NCI-H146 treated with DMSO at 0.1 percent for 48 hours (cell line): ENCODE data around the gene CD83.

Experiments used
- DNase-seq: peaks from one replicate; lab custom pipeline; 2025; ENCODE audit not compliant: unreplicated experiment; lab: John Stamatoyannopoulos, UW

The CD83 gene

GRCh38 chr6:14123386-14124111 lies 6.0 kb downstream of the CD83 start:
- no peak for DNase-seq

DNA sequence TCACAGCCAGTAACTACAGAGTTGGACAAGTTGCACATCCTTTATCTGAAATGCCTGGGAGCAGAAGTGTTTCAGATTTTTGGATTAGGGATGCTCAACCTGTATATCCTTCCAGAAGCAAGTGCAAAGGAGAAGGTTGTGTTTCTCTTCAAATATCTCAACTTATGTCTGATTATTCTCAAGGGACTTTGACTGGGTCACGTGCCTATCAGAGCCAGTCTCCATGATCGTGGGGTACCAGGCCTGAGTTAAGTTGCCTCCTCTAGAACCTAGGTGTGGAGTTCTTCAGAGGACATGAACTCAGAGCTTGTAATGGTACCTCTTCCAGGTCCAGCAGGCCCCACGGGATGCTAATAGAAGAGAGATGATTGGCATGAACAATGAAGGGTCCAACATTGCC lies 7.8 kb downstream of the CD83 start:
- no peak for DNase-seq

- DNase-seq = no peak
These were observed 8.6 kb downstream of the CD83 start for GRCh38 chr6:14126191-14126590.

GRCh38 chr6:14127611-14128010 lies 10.0 kb downstream of the CD83 start:
- DNase-seq = no peak

DNA sequence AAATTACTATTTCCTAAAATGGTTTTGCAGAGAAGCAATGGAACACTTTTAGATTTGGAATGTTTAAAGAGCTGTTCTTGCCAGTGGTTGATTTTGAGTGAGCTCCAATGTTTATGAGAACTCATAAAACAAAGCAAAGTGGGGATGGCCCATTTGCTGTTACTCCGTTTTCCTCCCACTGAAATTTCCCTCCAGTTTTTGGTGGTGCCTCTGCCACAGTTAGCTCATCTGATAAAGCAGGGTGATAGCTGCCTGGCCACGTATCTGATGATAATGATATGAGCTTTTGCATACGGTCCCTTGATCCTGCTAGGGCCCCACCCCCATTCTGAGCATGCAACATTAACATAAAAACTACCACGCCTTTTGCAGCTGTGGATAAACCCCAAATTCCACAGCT lies 10.4 kb downstream of the CD83 start:
- no peak for DNase-seq

DNA sequence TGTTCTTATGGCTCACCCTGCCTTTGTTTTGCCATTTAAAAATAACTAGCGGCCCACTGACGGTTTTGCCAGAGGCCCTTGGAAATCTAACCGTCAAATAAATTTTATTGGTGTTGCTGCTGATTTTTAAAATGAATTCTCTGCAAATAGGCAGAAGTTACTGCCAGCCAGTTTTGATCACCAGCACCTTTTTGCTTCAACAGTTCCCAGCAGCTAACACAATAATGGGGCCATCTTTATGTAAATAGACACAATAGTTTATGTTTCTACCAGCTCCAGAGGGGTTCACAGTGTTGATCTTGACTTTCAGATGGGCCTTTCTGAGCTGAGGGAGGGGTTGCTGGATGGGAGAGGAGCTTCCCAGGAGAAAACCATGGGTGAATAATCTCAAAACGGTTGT lies 11.2 kb downstream of the CD83 start:
- no peak for DNase-seq

DNA sequence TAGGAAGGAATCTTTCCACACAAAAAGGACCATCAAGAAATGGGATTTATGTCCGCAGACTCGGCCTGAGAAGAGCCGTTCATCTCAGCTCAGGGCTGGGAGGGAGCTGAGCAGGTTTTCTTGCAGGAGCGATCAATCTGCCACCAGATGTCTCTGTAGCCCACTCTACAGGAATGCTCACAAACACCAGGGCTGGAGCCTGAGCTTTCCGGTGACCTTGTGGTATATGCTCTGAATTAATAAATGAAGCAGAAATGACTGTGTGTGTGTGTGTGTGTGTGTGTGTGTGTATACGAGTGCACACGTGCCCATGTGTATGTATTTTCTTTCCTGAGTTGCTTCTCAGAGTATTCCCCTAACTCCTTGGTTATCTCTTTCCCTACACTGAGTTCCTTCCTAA lies 12.0 kb downstream of the CD83 start:
- DNase-seq = peak; percentile 15

DNA sequence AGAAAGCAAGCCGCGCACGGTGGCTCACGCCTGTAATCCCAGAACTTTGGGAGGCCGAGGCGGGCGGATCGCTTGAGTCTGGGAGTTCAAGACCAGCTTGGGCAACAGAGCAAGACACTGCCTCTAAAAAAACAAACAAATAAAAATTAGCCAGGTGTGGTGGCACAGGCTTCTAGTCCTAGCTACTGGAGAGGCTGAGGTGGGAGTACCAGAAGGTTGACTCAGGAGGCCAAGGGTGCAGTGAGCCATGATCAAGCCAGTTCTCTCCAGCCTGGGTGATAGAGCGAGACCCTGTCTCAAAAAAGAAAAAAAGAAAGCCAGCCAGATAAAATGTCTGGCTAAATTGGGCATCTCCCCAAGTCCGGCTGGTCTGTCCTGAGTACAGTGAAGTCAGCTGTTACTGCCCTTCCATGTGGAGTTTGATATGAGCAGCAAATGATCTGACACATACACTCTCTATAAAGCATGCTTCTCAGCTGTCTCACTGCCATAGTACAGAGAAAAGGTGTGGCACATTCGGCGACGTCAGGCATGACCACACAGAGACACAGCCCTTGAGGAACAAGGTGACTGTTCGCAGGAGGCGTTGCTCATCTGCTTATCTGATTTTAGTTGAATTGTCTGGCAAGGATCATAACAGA lies 13.0 kb downstream of the CD83 start:
- no peak for DNase-seq

- DNase-seq = no peak
These were observed 14.0 kb downstream of the CD83 start for GRCh38 chr6:14131579-14131978.

- DNase-seq = no peak
These were observed 14.8 kb downstream of the CD83 start for GRCh38 chr6:14132244-14132920.

DNA sequence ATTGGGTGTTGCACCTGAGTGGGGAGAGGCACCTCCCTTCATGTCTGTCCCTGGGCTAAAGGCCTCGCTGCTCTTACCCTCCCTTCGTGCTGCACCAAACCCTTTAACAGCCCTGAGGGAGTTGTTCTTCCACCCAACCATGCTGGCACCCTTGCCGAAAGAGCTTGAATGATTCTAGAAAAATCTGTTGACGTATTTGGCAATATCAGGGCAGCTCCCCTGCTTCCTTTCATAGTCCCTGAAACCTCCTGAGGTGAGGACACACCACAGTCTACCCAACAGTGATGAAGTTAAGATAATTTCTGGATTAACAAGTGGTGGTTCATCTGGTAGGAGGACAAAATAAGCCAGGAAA lies 15.3 kb downstream of the CD83 start:
- DNase-seq = no peak

GRCh38 chr6:14134211-14134910 lies 16.8 kb downstream of the CD83 start:
- no peak for DNase-seq

DNA sequence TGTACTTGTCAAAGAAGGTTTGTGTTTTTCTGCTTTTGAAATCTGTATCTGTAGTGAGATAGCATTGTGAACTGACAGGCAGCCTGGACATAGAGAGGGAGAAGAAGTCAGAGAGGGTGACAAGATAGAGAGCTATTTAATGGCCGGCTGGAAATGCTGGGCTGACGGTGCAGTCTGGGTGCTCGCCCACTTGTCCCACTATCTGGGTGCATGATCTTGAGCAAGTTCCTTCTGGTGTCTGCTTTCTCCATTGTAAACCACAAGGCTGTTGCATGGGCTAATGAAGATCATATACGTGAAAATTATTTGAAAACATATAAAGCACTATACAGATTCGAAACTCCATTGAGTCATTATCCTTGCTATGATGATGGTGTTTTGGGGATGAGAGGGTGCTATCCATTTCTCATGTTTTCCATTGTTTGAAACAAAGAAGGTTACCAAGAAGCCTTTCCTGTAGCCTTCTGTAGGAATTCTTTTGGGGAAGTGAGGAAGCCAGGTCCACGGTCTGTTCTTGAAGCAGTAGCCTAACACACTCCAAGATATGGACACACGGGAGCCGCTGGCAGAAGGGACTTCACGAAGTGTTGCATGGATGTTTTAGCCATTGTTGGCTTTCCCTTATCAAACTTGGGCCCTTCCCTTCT lies 18.4 kb downstream of the CD83 start:
- DNase-seq = no peak

DNA sequence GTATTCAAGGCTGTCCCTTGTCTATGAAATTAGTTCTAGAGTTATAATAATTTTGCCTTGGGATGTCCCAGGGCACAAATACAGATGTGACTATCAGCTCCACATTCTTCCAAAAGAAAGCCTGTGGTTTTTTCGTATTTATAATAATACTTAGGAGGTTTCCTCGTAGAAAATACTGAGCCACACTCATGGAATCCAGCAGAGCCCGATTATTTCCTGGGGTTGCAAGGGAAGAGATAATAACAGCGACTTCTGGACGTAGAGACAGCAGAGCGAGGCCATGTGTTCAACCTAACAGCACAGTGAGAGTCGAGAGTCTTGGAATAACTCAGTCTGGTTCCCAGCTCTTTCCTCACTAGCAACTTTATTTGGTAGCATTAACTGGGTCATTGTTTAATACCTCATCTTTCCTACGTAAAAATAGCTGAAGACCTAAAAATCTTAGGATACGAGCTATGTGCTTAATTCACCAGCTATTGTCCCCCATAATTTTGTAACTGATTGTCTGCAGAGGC lies 21.2 kb downstream of the CD83 start:
- DNase-seq = no peak

GRCh38 chr6:14141351-14142062 lies 23.9 kb downstream of the CD83 start:
- DNase-seq = peak; percentile 70

GRCh38 chr6:14142063-14142450 lies 24.5 kb downstream of the CD83 start:
- no peak for DNase-seq

- DNase-seq = no peak
These were observed 25.1 kb downstream of the CD83 start for GRCh38 chr6:14142511-14143223.

DNA sequence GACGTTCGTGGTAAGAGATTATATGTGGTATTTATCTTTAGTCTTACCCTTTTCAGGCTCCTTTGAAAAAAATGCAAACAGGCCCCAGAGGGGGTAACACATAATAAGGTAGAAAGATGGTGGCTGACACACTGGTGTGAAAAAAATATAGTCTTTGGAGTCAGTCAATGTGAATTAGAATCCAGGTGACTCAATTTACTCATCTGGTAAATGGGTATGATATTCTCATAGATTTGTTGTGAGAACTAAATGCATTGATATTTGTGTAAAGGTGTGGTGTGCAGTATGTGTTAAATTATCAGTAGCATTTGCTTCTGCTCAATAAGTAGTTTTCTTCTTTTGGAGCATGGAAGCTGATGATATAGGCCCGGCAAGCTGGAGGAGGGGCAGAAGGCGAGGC lies 25.7 kb downstream of the CD83 start:
- DNase-seq = no peak

DNA sequence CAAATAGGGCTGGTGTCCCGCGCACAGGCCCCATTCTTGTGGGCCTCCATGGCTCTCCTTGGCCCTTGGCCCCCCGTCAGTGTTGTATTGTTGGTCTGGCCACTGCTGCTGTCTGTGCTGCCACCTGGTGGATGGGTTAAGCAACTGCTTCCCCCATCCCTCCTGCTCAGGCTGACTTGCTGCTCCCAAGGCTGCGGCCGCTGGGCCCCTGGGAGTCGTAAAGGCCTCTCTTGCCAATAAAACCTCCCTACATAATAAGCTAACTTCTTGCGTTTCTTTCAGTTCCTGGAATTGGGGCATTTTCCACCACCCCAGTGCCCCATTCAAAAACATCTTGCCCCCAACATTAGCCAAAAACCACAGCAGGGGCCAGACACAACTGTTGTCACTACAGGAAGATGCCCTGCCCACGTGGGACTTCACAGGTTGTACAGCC lies 27.1 kb downstream of the CD83 start:
- peak; percentile 47 for DNase-seq
